Sigmoid colon (tissue), 7 donors: ENCODE measurements around the gene PIGZ. TPM values are rescaled to one million over a fixed set of nuclear protein-coding genes. Genes with fewer than 3 reads are reported as not detected.

Experiments used
- DNase-seq: peaks from one replicate; pipeline ENCODE4 v3.0.0-alpha.2; 2019
- H3K27ac ChIP-seq, 4 donors: fragments of 200-600 bp; sonication (generic); one replicate each; pipeline ENCODE4 v1.5.1; 2016 to 2019; ENCODE audit warnings: mild to moderate bottlenecking in 1 of 4
- H3K27me3 ChIP-seq, 3 donors: fragments of 200-600 bp; sonication (generic); one replicate each; pipeline ENCODE4 v1.5.1; 2019; ENCODE audit warnings: mild to moderate bottlenecking in 1 of 3
- H3K36me3 ChIP-seq, 4 donors: fragments of 200-600 bp; sonication (generic); one replicate each; pipeline ENCODE4 v1.5.1; 2016 to 2019
- H3K4me1 ChIP-seq, 4 donors: fragments of 200-600 bp; sonication (generic); one replicate each; pipeline ENCODE4 v1.5.1; 2017 to 2019
- H3K4me3 ChIP-seq, 4 donors: fragments of 200-600 bp; sonication (generic); one replicate each; pipeline ENCODE4 v1.5.1; 2017 to 2019; ENCODE audit warnings: mild to moderate bottlenecking in 2 of 4, moderate library complexity in 1 of 4
- H3K9me3 ChIP-seq, 4 donors: fragments of 200-600 bp in 3 of 4; sonication (generic) in 3 of 4; one replicate each; pipeline versions ENCODE4 v1.5.1 to v1.6.1; 2013 to 2019
- EP300 ChIP-seq, 4 donors: sonication (generic); formaldehyde crosslinking; IDR thresholded peaks; one replicate each; pipeline ENCODE4 v1.6.1; 2017; ENCODE audit warnings: antibody characterized with exemption in 4 of 4
- POLR2A ChIP-seq, 2 donors: fragments of 450-650 bp; IDR thresholded peaks; one replicate each; pipeline ENCODE4 v1.6.1; 2016; ENCODE audit warnings: antibody characterized with exemption in 2 of 2, mild to moderate bottlenecking in 2 of 2, moderate library complexity in 2 of 2
- POLR2AphosphoS5 ChIP-seq, 4 donors: sonication (generic); formaldehyde crosslinking; IDR thresholded peaks; one replicate each; pipeline ENCODE4 v1.6.1; 2017; ENCODE audit warnings: antibody characterized with exemption in 4 of 4
- WGBS, 2 donors: extraction: QIAGEN DNeasy Blood & Tissue Kit; methylation state at CpG; one replicate each; pipeline ENCODE4 v1.1.7; 2013; 5-methylcytosine and 5-hydroxymethylcytosine counted together
- intact Hi-C: fragments of 100-400 bp; cut with DNase I; formaldehyde crosslinking; loops from one replicate; pipeline ENCODE4 v1.15.1; 2023
- polyA plus RNA-seq, 3 donors: library from polyadenylated mRNA; stranded (reverse); fragments of 200-250 nt; gene quantifications; one replicate each; pipeline ENCODE4 v1.2.3, GENCODE V29; 2013
- total RNA-seq, 4 donors: library from RNA; depleted of rRNA; stranded (reverse); fragments of >200 nt; gene quantifications; one replicate each; pipeline ENCODE4 v1.1.0, GENCODE V29; 2016
- TF ChIP-seq, protein P1 (sequence below), 4 experiments: fragments of 450-650 bp in 3 of 4; fragments of 200-600 bp in 1 of 4; IDR thresholded peaks; one replicate each; pipeline ENCODE4 v1.5.1; 2016 to 2019; ENCODE audit warnings: antibody characterized with exemption in 4 of 4, mild to moderate bottlenecking in 3 of 4, moderate library complexity in 2 of 4
- donor health status: healthy with polysubstance abuse.
- donor health status: Bipolar disorder and iron deficiency.
- donor health status: healthy.

PIGZ gene
- total and polyA plus RNA-seq, 7 donors = 8.6 to 60.8 (median 23.4) TPM

- Histone ChIP-seq H3K4me3 (peak overlapping the region; percentile 72 to 88 (median 76)), H3K27me3 (no peaks in the 10 kb centered on the region), H3K27ac (peak overlapping the region; percentile 72 to 83 (median 79)), H3K4me1 (peaks cover 0 to 16% (median 11%) of the 10 kb centered on the region in 4 donors), H3K36me3 (no peaks in the 10 kb centered on the region), H3K9me3 (no peaks in the 10 kb centered on the region)
- DNase-seq = no peak
- 0% methylated on average over 72 of the region's 72 CpGs for WGBS, 2 donors
- TF ChIP-seq POLR2A (IDR thresholded peaks at IDR 0.05) = no peak
- TF ChIP-seq EP300 (IDR thresholded peaks at IDR 0.05) = no peak
- TF ChIP-seq, protein P1, sequence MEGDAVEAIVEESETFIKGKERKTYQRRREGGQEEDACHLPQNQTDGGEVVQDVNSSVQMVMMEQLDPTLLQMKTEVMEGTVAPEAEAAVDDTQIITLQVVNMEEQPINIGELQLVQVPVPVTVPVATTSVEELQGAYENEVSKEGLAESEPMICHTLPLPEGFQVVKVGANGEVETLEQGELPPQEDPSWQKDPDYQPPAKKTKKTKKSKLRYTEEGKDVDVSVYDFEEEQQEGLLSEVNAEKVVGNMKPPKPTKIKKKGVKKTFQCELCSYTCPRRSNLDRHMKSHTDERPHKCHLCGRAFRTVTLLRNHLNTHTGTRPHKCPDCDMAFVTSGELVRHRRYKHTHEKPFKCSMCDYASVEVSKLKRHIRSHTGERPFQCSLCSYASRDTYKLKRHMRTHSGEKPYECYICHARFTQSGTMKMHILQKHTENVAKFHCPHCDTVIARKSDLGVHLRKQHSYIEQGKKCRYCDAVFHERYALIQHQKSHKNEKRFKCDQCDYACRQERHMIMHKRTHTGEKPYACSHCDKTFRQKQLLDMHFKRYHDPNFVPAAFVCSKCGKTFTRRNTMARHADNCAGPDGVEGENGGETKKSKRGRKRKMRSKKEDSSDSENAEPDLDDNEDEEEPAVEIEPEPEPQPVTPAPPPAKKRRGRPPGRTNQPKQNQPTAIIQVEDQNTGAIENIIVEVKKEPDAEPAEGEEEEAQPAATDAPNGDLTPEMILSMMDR (IDR thresholded peaks at IDR 0.05) = no peak
- TF ChIP-seq POLR2AphosphoS5 (IDR thresholded peaks at IDR 0.05) = no peak
- intact Hi-C loops = loop anchor here (2.0 kb wide), 1 partner anchor 130 kb away; no protein-coding TSS in a partner anchor
Measured at GRCh38 chr3:196969134-196969659, 564 bp upstream of the PIGZ start.

DNA sequence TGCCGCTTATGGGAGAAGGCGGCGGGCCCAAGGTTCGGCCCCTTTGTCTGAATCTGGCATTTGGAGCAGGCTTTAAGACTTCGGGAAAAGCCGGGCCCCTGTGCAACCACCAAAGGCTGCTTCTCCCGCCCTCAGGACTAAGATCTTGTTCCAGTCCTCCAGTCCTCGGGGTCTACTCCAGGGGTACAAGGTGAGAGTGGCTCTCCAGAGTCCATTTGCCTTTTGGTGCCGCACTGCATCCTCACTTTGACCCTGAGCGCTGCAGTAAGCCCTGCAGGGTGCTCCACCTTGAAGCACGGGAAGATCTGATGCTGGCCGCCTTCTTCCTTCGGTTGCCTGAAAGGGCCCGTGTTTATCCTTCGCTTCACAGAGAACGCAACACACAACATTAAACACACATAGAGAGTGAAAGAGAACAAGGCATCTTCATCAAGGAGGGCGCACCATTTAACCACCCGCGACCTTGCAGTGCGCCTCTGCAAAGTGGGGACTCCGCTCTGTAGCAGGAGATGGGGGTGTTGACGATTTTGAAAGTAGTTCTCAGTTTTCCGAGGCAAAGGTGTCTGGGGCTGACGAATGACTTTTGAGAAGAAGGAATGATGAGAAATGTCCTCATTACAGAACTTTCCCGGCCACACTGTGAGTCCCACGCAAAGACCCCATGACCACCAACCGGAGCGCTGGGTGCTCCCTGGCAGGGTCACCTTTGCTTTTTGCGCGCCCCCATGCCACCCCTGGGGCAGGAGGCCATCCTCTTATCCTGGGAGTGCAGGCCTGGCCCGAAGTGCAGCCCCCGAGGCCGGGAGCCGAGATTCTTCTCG is 1.0 kb downstream of the PIGZ start:
- Histone ChIP-seq H3K4me3 (peak overlapping the region; percentile 53 to 88 (median 76)), H3K27me3 (no peaks in the 10 kb centered on the region), H3K27ac (peak overlapping the region in 2 of 4 donors; percentile 64 to 78), H3K36me3 (no peaks in the 10 kb centered on the region), H3K4me1 (peaks cover 0 to 16% (median 11%) of the 10 kb centered on the region in 4 donors), H3K9me3 (no peaks in the 10 kb centered on the region)
- intact Hi-C loops = loop anchor here (2.0 kb wide), 1 partner anchor 129 kb away; no protein-coding TSS in a partner anchor
- WGBS, 2 donors = 68 to 76% methylated on average over 35 of the region's 35 CpGs
- no peak for DNase-seq
- TF ChIP-seq POLR2A (IDR thresholded peaks at IDR 0.05) = no peak
- TF ChIP-seq POLR2AphosphoS5 (IDR thresholded peaks at IDR 0.05) = no peak
- TF ChIP-seq, protein P1 (IDR thresholded peaks at IDR 0.05) = no peak

- no peaks in the 10 kb centered on the region for H3K27me3 ChIP-seq
- no peak for DNase-seq
- intact Hi-C loops = no loop called here
- H3K36me3 ChIP-seq = no peaks in the 10 kb centered on the region
- WGBS, 2 donors = 77 to 90% methylated on average over 47 of the region's 47 CpGs
- TF ChIP-seq, protein P1 (IDR thresholded peaks at IDR 0.05) = no peak
- no peak for TF ChIP-seq POLR2A (IDR thresholded peaks at IDR 0.05)
- TF ChIP-seq EP300 (IDR thresholded peaks at IDR 0.05) = no peak
- TF ChIP-seq POLR2AphosphoS5 (IDR thresholded peaks at IDR 0.05) = no peak
- H3K4me3 ChIP-seq = no peak overlapping the region
- H3K4me1 ChIP-seq = peaks cover 0 to 16% (median 11%) of the 10 kb centered on the region in 4 donors
- no peak overlapping the region for H3K27ac ChIP-seq
- H3K9me3 ChIP-seq = no peaks in the 10 kb centered on the region
Measured at GRCh38 chr3:196966526-196967401, 1.9 kb downstream of the PIGZ start.

DNA sequence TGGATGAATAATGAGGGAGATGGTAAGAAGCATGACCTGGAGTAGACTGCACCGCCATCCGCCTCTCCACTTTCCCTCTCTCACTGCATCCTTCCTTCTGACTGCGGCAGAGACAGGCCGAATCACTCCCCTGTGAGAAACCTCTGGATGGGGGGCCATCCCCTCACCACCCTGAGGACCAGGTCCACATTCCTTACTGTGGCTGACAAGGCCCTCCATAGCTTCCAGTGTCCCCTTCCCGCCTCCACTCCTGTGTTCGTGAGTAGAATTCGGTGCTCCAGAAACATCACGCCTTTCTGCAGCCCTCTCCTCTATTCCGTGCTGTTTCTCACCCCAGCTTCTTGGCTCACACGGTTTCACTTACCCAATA is 2.8 kb downstream of the PIGZ start:
- intact Hi-C loops = no loop called here
- H3K9me3 ChIP-seq = no peaks in the 10 kb centered on the region
- WGBS, 2 donors = 96% methylated on average over 10 of the region's 10 CpGs

More for the DNA sequence above, 2.8 kb downstream of the PIGZ start:
- no peak for TF ChIP-seq POLR2A (IDR thresholded peaks at IDR 0.05)
- no peak for TF ChIP-seq POLR2AphosphoS5 (IDR thresholded peaks at IDR 0.05)
- no peak for TF ChIP-seq EP300 (IDR thresholded peaks at IDR 0.05)
- TF ChIP-seq, protein P1 (IDR thresholded peaks at IDR 0.05) = no peak
- Histone ChIP-seq H3K4me1 (peaks cover 0 to 16% (median 11%) of the 10 kb centered on the region in 4 donors), H3K27ac (no peak overlapping the region), H3K36me3 (no peaks in the 10 kb centered on the region), H3K27me3 (no peaks in the 10 kb centered on the region), H3K4me3 (no peak overlapping the region)
- DNase-seq = no peak
